ENCODE measurements around the gene PHLPP1. TPM values are rescaled to one million over a fixed set of nuclear protein-coding genes. Genes with fewer than 3 reads are reported as not detected.
A peak's percentile ranks its signal among the peaks of the same experiment; 100 is the strongest.

PHLPP1 gene
- polyA plus RNA-seq, 1 donor from 2014 or later, result 0.83 TPM

DNA sequence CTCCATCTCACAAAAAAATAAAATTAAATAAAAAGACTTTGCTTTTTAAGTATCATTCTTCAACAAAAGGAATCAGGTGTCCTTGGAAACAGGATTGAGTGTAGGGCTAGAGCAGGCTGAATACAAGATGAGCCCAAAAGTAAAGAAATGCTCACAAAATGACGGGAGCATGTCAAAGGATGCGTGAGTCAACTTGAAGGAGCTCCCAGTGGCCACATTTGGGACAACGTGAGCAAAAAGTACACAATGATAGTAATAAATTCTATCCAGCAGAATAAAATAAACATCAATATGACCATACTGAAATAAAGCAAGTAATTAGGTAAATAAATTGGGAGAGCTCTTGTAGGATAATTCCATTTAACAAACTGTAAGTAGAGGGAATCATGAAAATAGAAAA, 220.7 kb downstream of the PHLPP1 start:
- Mint-ChIP-seq H3K27me3 (no peaks in the 10 kb centered on the region), H3K36me3 (peaks cover 7% of the 10 kb centered on the region), H3K27ac (no peak overlapping the region), H3K9me3 (peaks cover 0 to 13% (median 5%) of the 10 kb centered on the region in 3 donors), H3K4me3 (no peak overlapping the region), H3K4me1 (peaks cover 8 to 22% (median 10%) of the 10 kb centered on the region in 3 donors)

DNA sequence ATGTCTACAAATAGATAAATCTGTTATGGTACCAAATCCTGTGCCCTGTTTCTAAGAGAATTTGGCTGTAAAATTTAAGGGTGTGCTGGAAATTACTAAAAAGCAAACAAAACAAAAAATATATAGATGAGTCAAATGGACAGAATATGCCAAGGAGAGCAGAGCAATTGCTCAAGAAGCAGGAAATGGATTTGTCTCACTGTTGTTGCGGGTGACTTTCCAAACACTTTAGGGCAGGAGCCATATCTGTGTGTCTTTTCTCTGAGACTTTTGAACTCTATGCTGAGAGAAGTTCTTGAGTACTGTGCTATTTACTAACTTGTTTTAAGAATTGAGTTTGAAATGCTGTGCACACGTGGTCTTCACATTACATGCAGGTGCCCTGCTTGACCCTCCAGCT, 221.7 kb downstream of the PHLPP1 start:
- peaks cover 6% of the 10 kb centered on the region for H3K36me3 Mint-ChIP-seq

GRCh38 chr18:62938006-62938405, 222.7 kb downstream of the PHLPP1 start:
- Mint-ChIP-seq H3K27ac (no peak overlapping the region), H3K36me3 (peaks cover 6% of the 10 kb centered on the region), H3K4me1 (peaks cover 8 to 25% (median 10%) of the 10 kb centered on the region in 3 donors), H3K27me3 (no peaks in the 10 kb centered on the region), H3K4me3 (peak overlapping the region in 1 of 4 donors; percentile 33), H3K9me3 (peaks cover 0 to 6% (median 0%) of the 10 kb centered on the region in 3 donors)

More for the DNA sequence above, 221.7 kb downstream of the PHLPP1 start:
- Mint-ChIP-seq H3K4me1 (peaks cover 8 to 25% (median 10%) of the 10 kb centered on the region in 3 donors), H3K4me3 (no peak overlapping the region), H3K27me3 (no peaks in the 10 kb centered on the region), H3K9me3 (peaks cover 0 to 7% (median 5%) of the 10 kb centered on the region in 3 donors), H3K27ac (no peak overlapping the region)

GRCh38 chr18:62938487-62938886, 223.1 kb downstream of the PHLPP1 start:
- Mint-ChIP-seq H3K27ac (peak overlapping the region in 1 of 3 donors; percentile 22), H3K27me3 (no peaks in the 10 kb centered on the region), H3K4me3 (peak overlapping the region in 1 of 4 donors; percentile 38), H3K4me1 (peaks cover 8 to 25% (median 10%) of the 10 kb centered on the region in 3 donors), H3K36me3 (peaks cover 6% of the 10 kb centered on the region), H3K9me3 (peaks cover 0 to 6% (median 0%) of the 10 kb centered on the region in 3 donors)

- Mint-ChIP-seq H3K36me3 (peaks cover 4% of the 10 kb centered on the region), H3K27ac (no peak overlapping the region), H3K4me3 (no peak overlapping the region), H3K9me3 (no peaks in the 10 kb centered on the region), H3K27me3 (no peaks in the 10 kb centered on the region), H3K4me1 (peaks cover 8 to 25% (median 10%) of the 10 kb centered on the region in 3 donors)
These were observed 224.1 kb downstream of the PHLPP1 start for GRCh38 chr18:62939433-62939832.

GRCh38 chr18:62939926-62940325, 224.6 kb downstream of the PHLPP1 start:
- Mint-ChIP-seq H3K36me3 (peaks cover 4% of the 10 kb centered on the region), H3K27me3 (no peaks in the 10 kb centered on the region), H3K4me3 (no peak overlapping the region), H3K9me3 (no peaks in the 10 kb centered on the region), H3K4me1 (peaks cover 8 to 25% (median 10%) of the 10 kb centered on the region in 3 donors), H3K27ac (no peak overlapping the region)

DNA sequence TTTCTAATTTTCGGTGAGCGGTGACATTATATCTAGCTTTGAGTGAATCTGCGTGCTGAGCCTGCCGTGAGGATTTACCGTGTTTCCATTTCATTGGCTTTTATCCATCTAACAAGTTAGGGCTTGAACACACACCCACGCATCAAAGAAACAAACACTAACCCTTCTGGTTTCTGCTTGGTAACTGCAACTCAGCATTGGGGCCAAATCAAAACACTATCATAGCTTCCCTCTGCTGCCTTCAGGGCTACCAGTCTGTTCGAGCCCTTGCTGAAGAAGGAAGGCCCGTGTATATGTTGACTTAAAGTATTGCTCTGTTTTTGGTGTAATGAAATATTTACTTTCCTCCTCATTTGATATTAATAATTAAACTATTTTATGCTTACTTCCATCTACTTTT, 227.2 kb downstream of the PHLPP1 start:
- H3K27me3 Mint-ChIP-seq, result no peaks in the 10 kb centered on the region
- H3K27ac Mint-ChIP-seq, result no peak overlapping the region
- H3K4me1 Mint-ChIP-seq, result peaks cover 8 to 17% (median 10%) of the 10 kb centered on the region in 3 donors
- peaks cover 6% of the 10 kb centered on the region for H3K36me3 Mint-ChIP-seq
- no peak overlapping the region for H3K4me3 Mint-ChIP-seq
- H3K9me3 Mint-ChIP-seq, result no peaks in the 10 kb centered on the region

DNA sequence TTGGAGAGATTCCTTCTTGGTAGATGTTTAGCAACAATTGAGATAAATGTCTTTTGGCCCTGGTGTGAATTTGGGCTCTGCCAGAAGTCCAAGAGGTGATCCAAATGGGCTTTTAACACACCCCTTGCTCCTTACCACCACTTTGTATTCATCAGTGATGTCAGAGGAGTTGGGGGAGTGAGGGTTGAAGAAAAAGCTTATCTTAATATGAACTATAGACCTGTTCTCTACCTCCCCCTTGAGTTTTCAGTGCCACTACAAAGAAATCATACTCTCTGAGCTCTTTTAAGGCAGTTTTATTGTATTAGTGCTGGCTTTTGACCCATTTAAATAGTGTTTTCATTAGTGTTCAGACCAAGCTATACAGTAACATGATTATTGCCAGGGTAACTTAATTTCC, 229.1 kb downstream of the PHLPP1 start:
- Mint-ChIP-seq H3K27me3 (no peaks in the 10 kb centered on the region), H3K4me1 (peaks cover under 1 to 6% (median 1%) of the 10 kb centered on the region in 3 donors), H3K4me3 (no peak overlapping the region), H3K27ac (no peak overlapping the region), H3K9me3 (no peaks in the 10 kb centered on the region), H3K36me3 (peaks cover 8% of the 10 kb centered on the region)

DNA sequence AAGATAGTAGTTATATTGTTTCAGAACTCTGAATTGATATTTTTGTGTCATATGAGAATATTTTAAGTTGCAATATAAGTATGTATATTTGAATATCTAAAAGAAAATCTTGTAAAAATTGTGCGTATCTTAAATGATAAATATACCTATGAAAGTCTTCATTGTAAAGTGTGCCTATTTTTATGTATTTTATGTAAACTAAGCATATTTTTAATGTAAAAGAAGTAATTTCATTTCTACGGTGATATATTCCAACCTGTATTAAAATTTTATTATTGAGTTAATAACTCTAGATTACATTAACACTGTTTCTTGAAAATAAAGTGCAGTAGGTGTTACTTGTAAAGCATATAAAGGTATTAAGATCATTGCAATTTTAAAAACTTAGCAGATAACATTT, 233.4 kb downstream of the PHLPP1 start:
- Mint-ChIP-seq H3K4me3 (no peak overlapping the region), H3K36me3 (peaks cover 11% of the 10 kb centered on the region), H3K27ac (no peak overlapping the region), H3K27me3 (no peaks in the 10 kb centered on the region), H3K9me3 (no peaks in the 10 kb centered on the region), H3K4me1 (peaks cover 0 to 2% (median 0%) of the 10 kb centered on the region in 3 donors)

GRCh38 chr18:62950246-62950645, 234.9 kb downstream of the PHLPP1 start:
- Mint-ChIP-seq H3K36me3 (peaks cover 15% of the 10 kb centered on the region), H3K27ac (no peak overlapping the region), H3K4me1 (peaks cover 0 to 2% (median 2%) of the 10 kb centered on the region in 3 donors), H3K27me3 (no peaks in the 10 kb centered on the region), H3K9me3 (no peaks in the 10 kb centered on the region), H3K4me3 (no peak overlapping the region)

DNA sequence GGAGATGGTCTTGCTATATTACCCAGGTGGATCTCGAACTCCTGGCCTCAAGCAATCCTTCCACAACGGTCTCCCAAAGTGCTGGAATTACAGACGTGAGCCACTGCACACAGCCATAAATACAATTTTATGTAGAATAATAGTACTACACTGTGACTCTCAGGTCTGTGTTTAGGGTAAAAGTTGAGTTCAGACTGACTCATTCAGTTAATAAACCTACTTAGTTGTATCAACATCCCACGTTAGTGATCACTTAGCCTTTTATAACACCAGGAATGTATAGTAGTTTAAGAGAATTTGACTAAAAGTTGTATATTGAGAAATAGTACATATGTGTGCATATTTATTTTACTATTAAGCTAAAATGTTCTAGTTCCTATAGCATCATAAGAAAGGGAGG, 237.5 kb downstream of the PHLPP1 start:
- no peak overlapping the region for H3K27ac Mint-ChIP-seq
- no peaks in the 10 kb centered on the region for H3K9me3 Mint-ChIP-seq
- peaks cover 14% of the 10 kb centered on the region for H3K36me3 Mint-ChIP-seq
- no peak overlapping the region for H3K4me3 Mint-ChIP-seq
- peaks cover 0 to 4% (median 2%) of the 10 kb centered on the region in 3 donors for H3K4me1 Mint-ChIP-seq
- no peaks in the 10 kb centered on the region for H3K27me3 Mint-ChIP-seq

GRCh38 chr18:62953663-62954062, 238.3 kb downstream of the PHLPP1 start:
- no peaks in the 10 kb centered on the region for H3K9me3 Mint-ChIP-seq
- no peaks in the 10 kb centered on the region for H3K27me3 Mint-ChIP-seq
- H3K4me1 Mint-ChIP-seq, result peaks cover 0 to 4% (median 2%) of the 10 kb centered on the region in 3 donors
- peaks cover 12% of the 10 kb centered on the region for H3K36me3 Mint-ChIP-seq
- no peak overlapping the region for H3K4me3 Mint-ChIP-seq
- H3K27ac Mint-ChIP-seq, result no peak overlapping the region

DNA sequence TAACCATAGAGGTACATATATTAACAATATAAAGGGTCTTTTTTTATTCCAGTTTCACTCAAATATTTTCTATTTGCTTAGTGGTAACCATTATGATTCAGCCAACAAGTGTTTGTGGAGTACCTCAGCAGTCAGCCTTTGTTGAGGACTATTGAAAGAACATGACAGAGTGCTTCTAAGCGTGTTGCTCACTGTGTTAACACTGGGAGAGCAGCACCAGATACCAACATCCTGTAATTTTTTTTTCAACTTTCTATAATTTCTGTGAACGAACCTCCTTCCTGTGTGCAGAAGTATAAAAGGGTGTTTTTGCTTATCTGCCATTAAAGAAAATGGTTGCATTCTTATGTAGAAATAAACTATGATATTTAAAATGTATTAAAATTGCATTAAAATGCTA, 239.0 kb downstream of the PHLPP1 start:
- H3K4me1 Mint-ChIP-seq, result peaks cover 0 to 4% (median 2%) of the 10 kb centered on the region in 3 donors
- no peaks in the 10 kb centered on the region for H3K9me3 Mint-ChIP-seq
- peaks cover 12% of the 10 kb centered on the region for H3K36me3 Mint-ChIP-seq
- H3K27ac Mint-ChIP-seq, result no peak overlapping the region
- no peaks in the 10 kb centered on the region for H3K27me3 Mint-ChIP-seq
- H3K4me3 Mint-ChIP-seq, result no peak overlapping the region

DNA sequence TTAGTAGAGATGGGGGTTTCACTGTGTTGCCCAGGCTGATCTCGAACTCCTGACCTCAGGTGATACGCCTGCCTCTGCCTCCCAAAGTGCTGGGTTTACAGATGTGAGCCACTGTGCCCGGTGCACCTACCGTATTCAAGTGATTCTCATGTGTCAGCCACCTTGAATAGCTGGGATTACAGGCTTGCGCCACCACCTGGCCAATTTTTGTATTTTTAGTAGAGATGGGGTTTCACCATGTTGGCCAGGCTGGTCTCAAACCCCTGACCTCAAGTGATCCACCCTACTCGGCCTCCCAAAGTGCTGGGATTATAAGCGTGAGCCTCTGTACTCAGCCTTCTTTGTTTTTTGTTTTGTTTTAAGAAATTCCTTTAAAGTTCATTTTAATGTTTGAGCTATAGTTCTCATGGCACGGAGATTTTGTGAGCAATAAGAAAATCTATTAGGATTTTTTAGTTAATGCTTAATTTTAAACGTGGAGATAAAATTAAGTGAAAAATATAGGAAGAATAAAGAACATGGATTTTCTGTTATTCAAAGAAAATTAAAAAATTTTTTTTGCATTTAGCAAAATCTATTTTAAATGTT, 242.6 kb downstream of the PHLPP1 start:
- H3K9me3 Mint-ChIP-seq, result no peaks in the 10 kb centered on the region
- H3K4me3 Mint-ChIP-seq, result no peak overlapping the region
- no peak overlapping the region for H3K27ac Mint-ChIP-seq
- no peaks in the 10 kb centered on the region for H3K27me3 Mint-ChIP-seq
- peaks cover 10% of the 10 kb centered on the region for H3K36me3 Mint-ChIP-seq
- peaks cover 0 to 4% (median 2%) of the 10 kb centered on the region in 3 donors for H3K4me1 Mint-ChIP-seq

GRCh38 chr18:62959481-62959880, 244.1 kb downstream of the PHLPP1 start:
- H3K4me1 Mint-ChIP-seq, result peaks cover 0 to 4% (median 0%) of the 10 kb centered on the region in 3 donors
- H3K9me3 Mint-ChIP-seq, result no peaks in the 10 kb centered on the region
- no peaks in the 10 kb centered on the region for H3K27me3 Mint-ChIP-seq
- H3K36me3 Mint-ChIP-seq, result peaks cover 10% of the 10 kb centered on the region
- no peak overlapping the region for H3K4me3 Mint-ChIP-seq
- no peak overlapping the region for H3K27ac Mint-ChIP-seq

GRCh38 chr18:62963507-62963906, 248.2 kb downstream of the PHLPP1 start:
- no peak overlapping the region for H3K27ac Mint-ChIP-seq
- H3K4me3 Mint-ChIP-seq, result no peak overlapping the region
- H3K27me3 Mint-ChIP-seq, result no peaks in the 10 kb centered on the region
- H3K36me3 Mint-ChIP-seq, result peaks cover 4% of the 10 kb centered on the region
- no peaks in the 10 kb centered on the region for H3K4me1 Mint-ChIP-seq
- H3K9me3 Mint-ChIP-seq, result no peaks in the 10 kb centered on the region

All from IgD-negative memory B cell (primary cell).